GM19463 (cell line): ENCODE data around the gene IMMP1L.

Experiments
- ATAC-seq: cut with Tn5 transposase; IDR thresholded peaks from one replicate; pipeline ENCODE4 v1.9.1; 2021; ENCODE audit warnings: mild to moderate bottlenecking, moderate library complexity; ENCODE audit not compliant: unreplicated experiment

The IMMP1L gene

DNA sequence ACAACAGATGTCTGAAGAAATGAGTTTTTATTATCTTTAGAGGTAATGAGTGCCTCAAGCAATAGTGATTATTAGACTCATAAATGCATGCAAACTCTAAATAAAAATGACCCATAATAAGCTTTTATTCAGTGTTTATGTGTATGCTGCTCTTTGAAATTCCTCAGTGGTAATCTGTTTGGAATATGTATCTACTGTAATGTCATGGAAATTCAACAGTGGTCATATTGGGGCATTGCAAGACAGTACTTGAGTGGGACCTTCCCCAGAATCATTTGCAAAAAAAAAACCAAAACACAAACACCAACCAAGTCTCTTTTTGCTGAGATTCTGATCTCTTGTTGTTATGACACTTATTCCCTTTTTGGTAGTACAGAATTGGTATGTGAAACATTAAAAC is 104.8 kb downstream of the IMMP1L start:
- ATAC-seq: no peak

DNA sequence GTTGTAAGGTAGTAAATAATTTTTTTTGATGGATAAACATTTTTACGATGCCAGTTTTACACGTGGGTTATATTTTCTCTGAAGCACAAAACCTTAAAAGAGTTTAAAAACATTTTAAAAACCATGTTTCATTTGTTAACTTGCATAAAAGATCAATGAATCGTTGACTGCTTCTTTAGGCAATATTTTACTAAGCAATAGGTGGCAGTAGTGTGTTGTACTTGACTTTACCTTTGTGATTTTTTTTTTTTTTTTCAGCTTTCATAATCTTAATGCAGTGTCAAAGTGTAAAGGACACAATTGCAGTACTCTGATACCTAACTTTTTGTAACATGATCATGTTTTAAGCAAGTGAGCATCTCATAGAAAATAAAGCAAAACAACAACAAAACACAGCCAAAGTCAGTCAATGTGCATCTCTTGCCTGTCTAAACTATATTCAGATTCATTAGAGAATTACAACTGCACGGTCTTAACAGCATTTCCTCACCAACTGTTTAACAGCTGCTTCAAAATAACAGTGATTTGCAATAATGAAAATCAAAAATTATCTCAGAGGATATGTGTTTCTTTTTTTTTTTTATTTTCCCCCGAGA is 112.1 kb downstream of the IMMP1L start:
- no peak for ATAC-seq

DNA sequence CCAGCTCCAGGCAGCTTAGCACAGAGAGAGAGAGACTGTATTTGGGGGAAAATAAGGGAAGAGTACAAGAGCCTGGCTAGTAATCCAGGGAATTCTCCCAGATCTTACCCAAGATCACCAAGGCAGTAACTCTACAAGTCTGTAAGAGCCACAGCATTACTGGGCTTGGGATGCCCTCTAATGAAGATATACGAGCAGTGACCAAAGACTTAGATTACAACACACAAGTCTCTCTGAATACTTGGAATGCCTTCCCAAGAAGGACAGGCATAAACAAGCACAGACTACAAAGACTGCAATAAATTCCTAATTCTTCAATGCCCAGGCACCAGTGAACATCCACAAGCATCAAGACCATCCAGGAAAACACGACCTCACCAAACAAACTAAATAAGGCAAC is 122.0 kb downstream of the IMMP1L start:
- no peak for ATAC-seq

DNA sequence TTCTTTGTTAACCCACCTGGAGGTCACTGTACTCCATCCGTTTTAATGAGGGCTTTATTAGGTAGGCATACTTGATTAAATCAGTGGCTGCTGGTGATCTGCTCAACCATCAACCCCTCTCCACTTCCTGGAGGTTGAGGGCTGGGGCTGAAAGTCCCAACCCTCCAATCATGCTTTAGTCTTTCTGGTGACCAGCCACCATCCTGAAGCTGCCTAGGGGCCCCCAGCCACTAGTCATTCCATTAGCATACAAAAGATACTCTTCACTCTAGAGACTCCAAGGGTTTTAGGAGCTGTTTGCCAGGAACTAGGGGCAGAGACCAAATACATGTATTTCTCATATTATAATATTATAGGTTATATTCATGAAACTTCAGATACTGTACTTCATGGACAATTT is 126.3 kb downstream of the IMMP1L start:
- ATAC-seq: no peak
